Measurements from ENCODE around the gene CNTN4. TPM values are rescaled to one million over a fixed set of nuclear protein-coding genes. Genes with fewer than 3 reads are reported as not detected.

Gene CNTN4
- total RNA-seq, 2 experiments from 2014 or later, result not detected

DNA sequence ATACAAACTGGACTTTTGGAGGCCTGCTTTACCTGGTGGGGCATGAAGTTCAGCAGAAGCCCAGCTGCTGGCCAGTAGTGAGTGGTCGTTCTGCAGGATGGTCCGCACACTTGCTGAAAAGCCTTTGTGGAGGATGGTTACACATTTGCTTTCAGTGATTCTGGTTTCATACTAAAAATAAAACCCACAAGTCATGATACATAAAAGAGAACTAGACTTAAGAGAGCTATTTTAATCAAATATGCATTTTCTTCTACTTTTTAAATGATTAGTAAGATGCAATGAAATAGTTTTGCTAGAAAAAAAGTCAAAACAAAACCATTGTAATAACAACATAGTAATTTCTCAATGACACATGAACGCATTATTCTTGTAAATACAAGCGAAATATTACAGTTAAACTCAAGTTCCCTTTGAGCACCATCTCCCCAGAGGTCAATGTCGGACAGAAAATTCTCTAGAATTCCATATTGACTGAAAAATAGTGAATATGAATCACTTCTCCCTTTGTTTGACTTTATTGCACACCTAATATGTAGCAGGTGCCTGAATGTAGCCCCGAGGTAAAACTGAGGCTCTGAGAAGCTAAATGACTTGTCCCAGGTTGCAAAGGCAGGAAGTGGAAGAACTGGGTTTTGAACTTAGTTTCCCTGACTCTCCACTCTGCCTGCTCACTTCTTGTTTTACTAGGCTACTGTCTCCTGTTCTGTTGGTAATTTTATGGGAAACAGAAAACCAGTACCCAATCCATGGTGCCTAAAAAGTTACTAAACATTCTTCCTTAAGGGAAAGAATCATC, 1003.2 kb downstream of the CNTN4 start:
- no peak overlapping the region for H3K27ac Mint-ChIP-seq
- no peaks in the 10 kb centered on the region for H3K4me1 Mint-ChIP-seq (ENCODE audit: low read depth)
- H3K9me3 Mint-ChIP-seq, result no peaks in the 10 kb centered on the region
- no peak overlapping the region for H3K4me3 Mint-ChIP-seq
- TF ChIP-seq, protein P1, sequence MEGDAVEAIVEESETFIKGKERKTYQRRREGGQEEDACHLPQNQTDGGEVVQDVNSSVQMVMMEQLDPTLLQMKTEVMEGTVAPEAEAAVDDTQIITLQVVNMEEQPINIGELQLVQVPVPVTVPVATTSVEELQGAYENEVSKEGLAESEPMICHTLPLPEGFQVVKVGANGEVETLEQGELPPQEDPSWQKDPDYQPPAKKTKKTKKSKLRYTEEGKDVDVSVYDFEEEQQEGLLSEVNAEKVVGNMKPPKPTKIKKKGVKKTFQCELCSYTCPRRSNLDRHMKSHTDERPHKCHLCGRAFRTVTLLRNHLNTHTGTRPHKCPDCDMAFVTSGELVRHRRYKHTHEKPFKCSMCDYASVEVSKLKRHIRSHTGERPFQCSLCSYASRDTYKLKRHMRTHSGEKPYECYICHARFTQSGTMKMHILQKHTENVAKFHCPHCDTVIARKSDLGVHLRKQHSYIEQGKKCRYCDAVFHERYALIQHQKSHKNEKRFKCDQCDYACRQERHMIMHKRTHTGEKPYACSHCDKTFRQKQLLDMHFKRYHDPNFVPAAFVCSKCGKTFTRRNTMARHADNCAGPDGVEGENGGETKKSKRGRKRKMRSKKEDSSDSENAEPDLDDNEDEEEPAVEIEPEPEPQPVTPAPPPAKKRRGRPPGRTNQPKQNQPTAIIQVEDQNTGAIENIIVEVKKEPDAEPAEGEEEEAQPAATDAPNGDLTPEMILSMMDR (IDR thresholded peaks at IDR 0.05), result no peak
- intact Hi-C loops (cut with micrococcal nuclease), result no loop called here
- H3K27me3 Mint-ChIP-seq, result peaks cover 2% of the 10 kb centered on the region
- DNase-seq (no peak), ATAC-seq (no peak)
- ChIA-PET POLR2A (no interaction called here), CTCF (no interaction called here)
- H3K36me3 Mint-ChIP-seq (ENCODE audit: low read depth), result no peaks in the 10 kb centered on the region

- DNase-seq, result no peak
- intact Hi-C loops (cut with micrococcal nuclease), result no loop called here
- peaks cover 4% of the 10 kb centered on the region for H3K27me3 Mint-ChIP-seq
- ChIA-PET CTCF (no interaction called here), POLR2A (no interaction called here)
- no peaks in the 10 kb centered on the region for H3K9me3 Mint-ChIP-seq
- no peak overlapping the region for H3K27ac Mint-ChIP-seq
- H3K4me1 Mint-ChIP-seq (ENCODE audit: low read depth), result no peaks in the 10 kb centered on the region
- TF ChIP-seq, protein P1 (IDR thresholded peaks at IDR 0.05), result no peak
- no peaks in the 10 kb centered on the region for H3K36me3 Mint-ChIP-seq (ENCODE audit: low read depth)
- no peak for ATAC-seq
- H3K4me3 Mint-ChIP-seq, result no peak overlapping the region
Measured at GRCh38 chr3:3102751-3103150, 1004.1 kb downstream of the CNTN4 start.

DNA sequence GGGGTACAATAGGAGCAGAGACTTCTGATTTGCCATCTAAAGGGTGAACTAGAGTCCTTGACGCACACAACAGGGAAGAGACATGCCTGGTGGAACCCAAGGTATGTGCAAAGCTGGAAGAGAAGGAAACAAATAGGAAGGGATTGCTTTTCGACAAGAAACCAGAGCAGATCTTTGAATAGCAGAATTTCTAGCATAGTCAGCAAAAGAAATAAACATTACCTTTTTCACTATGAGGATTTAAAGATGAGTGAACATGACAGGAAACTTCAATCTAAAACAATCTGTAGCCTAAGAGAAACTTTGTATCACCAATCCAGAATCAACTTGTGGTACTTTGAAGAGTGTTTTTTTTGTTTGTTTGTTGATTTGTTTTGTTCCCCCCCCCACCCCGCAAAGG, 1006.6 kb downstream of the CNTN4 start:
- intact Hi-C loops (cut with micrococcal nuclease), result no loop called here
- DNase-seq (no peak), ATAC-seq (no peak)
- ChIA-PET CTCF (no interaction called here), POLR2A (interaction anchor here (0.5 to 0.7 kb wide), 2 partner anchors 1638 to 1903 kb away, joined by 3 read pairs; no protein-coding TSS in a partner anchor)
- Mint-ChIP-seq H3K27ac (no peak overlapping the region), H3K9me3 (no peaks in the 10 kb centered on the region), H3K27me3 (peaks cover 4% of the 10 kb centered on the region), H3K4me1 (ENCODE audit: low read depth) (peaks cover 4% of the 10 kb centered on the region), H3K36me3 (ENCODE audit: low read depth) (no peaks in the 10 kb centered on the region), H3K4me3 (no peak overlapping the region)
- TF ChIP-seq, protein P1 (IDR thresholded peaks at IDR 0.05), result no peak

- Mint-ChIP-seq H3K9me3 (no peaks in the 10 kb centered on the region), H3K4me3 (no peak overlapping the region), H3K4me1 (ENCODE audit: low read depth) (peaks cover 6% of the 10 kb centered on the region), H3K36me3 (ENCODE audit: low read depth) (no peaks in the 10 kb centered on the region), H3K27me3 (peaks cover 4% of the 10 kb centered on the region), H3K27ac (no peak overlapping the region)
- CTCF ChIA-PET, result no interaction called here
- DNase-seq, result no peak
- intact Hi-C loops (cut with micrococcal nuclease), result no loop called here
- TF ChIP-seq, protein P1 (IDR thresholded peaks at IDR 0.05), result no peak
- POLR2A ChIA-PET, result interaction anchor here (0.5 kb wide), 1 partner anchor 1903 kb away, joined by 3 read pairs; no protein-coding TSS in a partner anchor
- no peak for ATAC-seq
Measured at GRCh38 chr3:3105815-3106214, 1007.1 kb downstream of the CNTN4 start.

GRCh38 chr3:3107181-3107580, 1008.5 kb downstream of the CNTN4 start:
- Mint-ChIP-seq H3K27ac (no peak overlapping the region), H3K4me1 (ENCODE audit: low read depth) (peaks cover 6% of the 10 kb centered on the region), H3K9me3 (no peaks in the 10 kb centered on the region), H3K36me3 (ENCODE audit: low read depth) (no peaks in the 10 kb centered on the region), H3K27me3 (peaks cover 4% of the 10 kb centered on the region), H3K4me3 (no peak overlapping the region)
- intact Hi-C loops (cut with micrococcal nuclease), result no loop called here
- TF ChIP-seq, protein P1 (IDR thresholded peaks at IDR 0.05), result no peak
- ChIA-PET POLR2A (no interaction called here), CTCF (no interaction called here)
- ATAC-seq (no peak), DNase-seq (no peak)
